Posterior cingulate gyrus (tissue), 11 donors: ENCODE results near the gene STARD8.
A peak's percentile ranks its signal among the peaks of the same experiment; 100 is the strongest.
"Not testable (repeated sequence)": the region's sequence is repeated elsewhere in the genome, so short reads cannot be mapped to it uniquely, and the experiment has no call there.

Experiments used
- DNase-seq, 10 donors: peaks; one replicate each; pipeline versions ENCODE4 v3.0.0 to v3.0.0-alpha.2; 2020 to 2021; ENCODE audit warnings: mixed read lengths in 3 of 10
- intact Hi-C: fragments of 100-400 bp; cut with DNase I; formaldehyde crosslinking; loops from one replicate; pipeline ENCODE4 v1.15.1; 2023

The STARD8 gene

GRCh38 chrX:68654693-68655092 lies 7.2 kb downstream of the STARD8 start:
- intact Hi-C loops, result no loop called here
- DNase-seq, result no peak

- intact Hi-C loops, result not testable (repeated sequence)
Measured at GRCh38 chrX:68656473-68656872, 9.0 kb downstream of the STARD8 start.

DNA sequence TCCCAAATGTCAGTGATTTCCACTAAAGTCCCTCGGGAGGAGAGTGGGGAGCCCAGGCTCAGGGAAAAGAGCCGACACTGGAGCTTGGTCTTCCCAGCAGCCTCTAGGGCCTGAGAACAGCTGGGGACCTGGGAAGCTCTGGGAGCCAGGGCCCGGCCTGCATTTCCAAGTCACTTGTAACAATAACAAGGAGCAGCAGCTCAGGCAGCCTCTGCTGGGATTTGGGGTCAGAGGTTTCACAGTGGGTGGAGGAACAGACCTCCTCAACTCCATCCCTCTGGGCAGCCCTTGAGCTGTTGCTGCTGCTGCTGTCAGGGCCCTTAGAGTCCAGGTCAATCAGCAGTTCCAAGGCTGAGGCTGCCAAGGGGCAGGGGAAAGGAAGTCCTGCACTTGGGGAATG lies 11.1 kb downstream of the STARD8 start:
- no peak for DNase-seq
- intact Hi-C loops, result no loop called here

More at GRCh38 chrX:68656473-68656872, 9.0 kb downstream of the STARD8 start:
- DNase-seq, result not testable (repeated sequence)

GRCh38 chrX:68659385-68659784 lies 11.9 kb downstream of the STARD8 start:
- DNase-seq, result no peak
- intact Hi-C loops, result no loop called here

- intact Hi-C loops, result no loop called here
- no peak for DNase-seq
Measured at GRCh38 chrX:68659786-68660185, 12.3 kb downstream of the STARD8 start.

GRCh38 chrX:68660746-68661145 lies 13.3 kb downstream of the STARD8 start:
- intact Hi-C loops, result no loop called here
- no peak for DNase-seq

- intact Hi-C loops, result no loop called here
- DNase-seq, result no peak
Measured at GRCh38 chrX:68665502-68665901, 18.0 kb downstream of the STARD8 start.

DNA sequence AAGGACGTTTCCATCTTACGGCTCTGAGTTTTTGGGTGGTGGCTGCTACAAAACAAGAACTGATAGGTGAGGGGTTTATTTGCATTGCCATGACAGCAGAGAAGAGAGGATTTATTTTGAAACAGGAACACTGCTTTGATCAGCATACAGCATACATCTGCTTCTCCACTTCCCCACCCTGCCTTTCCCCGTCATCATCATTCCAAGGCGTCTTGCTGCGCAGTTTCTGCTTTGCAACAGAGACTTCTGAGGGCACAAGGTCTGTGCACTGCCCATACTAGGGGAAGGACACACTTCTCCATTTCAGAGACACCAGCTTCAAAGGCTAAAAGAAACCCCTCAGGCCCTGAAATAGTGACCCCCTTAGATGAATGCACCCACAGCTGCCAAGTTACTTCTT lies 19.1 kb downstream of the STARD8 start:
- no peak for DNase-seq
- intact Hi-C loops, result no loop called here

- DNase-seq, result no peak
- intact Hi-C loops, result no loop called here
Measured at GRCh38 chrX:68669094-68669860, 21.8 kb downstream of the STARD8 start.

DNA sequence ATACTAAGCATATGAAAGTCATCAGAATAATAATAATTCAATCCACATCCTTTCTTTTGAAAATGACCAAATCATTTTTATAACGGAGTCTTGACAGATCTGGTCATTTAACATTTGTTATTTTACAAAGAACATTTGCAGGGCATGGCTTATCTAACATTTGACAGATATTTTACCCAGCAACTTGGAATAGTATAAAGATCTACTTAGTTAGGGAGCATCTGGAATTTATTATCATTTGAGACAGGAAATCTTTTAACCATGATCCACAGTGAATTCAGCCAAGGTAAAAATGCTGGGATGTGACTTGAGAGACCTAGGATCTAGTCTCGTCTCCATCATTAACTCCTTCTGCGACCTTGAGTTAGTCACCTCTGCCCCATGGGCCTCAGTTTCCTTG lies 22.4 kb downstream of the STARD8 start:
- intact Hi-C loops, result no loop called here
- DNase-seq, result no peak

DNA sequence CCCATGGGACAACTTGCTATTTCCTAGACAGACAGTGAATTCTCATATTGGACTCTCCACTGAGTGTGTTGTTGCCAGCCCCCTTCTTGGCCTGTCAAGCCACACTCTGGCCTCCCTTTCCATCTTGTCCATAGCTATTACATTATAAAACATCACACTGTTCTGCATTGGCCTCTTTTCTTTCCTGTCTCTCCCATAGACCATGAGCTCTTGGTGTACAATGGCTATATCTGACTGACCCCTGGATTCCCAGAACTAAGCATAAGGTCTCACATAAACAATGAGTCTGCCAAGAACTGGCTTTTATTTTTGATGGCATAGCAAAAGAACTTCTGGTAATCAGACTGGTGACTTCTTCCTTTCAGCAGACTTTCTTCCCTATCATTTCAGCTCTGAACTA lies 23.8 kb downstream of the STARD8 start:
- no peak for DNase-seq
- intact Hi-C loops, result no loop called here

GRCh38 chrX:68672581-68673318 lies 25.3 kb downstream of the STARD8 start:
- no peak for DNase-seq
- intact Hi-C loops, result no loop called here

DNA sequence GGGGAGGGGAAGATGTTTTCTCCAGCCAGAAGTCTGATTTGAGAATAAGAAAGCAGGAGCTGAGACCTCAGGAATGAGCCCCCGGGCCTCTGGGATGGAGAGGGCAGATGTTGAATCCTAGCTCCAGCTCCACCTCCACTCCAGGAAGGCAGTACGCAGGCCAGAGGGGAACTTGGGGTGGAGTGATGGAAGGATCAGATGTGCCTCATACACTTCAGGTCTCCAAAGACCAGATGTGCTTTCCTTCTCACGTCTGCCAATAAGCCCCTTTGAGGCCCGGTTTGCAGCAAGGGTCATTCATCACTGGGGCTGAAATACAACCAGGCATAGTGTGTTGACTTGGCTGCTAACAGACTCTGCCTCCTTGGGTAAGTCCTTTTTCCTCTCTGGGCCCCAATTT lies 28.1 kb downstream of the STARD8 start:
- intact Hi-C loops, result no loop called here
- DNase-seq, result no peak

DNA sequence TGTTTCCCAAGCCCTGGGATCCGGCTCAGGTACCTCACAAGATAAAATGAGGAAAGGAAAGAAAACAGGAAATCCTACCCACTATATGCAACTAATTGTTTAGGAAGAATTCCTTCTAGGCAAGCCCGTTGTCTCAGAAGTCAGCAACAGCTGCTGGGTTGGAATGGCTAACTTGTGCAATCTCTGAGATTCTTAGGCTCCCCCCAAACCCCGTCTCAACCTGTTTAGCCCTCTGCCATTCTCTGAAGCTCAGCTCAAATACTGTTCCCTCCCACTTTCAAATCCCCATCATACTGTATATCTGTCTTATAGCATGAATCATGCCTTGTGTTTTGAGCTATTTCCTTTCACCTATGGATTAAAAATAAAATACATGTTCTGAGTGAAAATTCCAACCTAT lies 28.9 kb downstream of the STARD8 start:
- intact Hi-C loops, result no loop called here
- no peak for DNase-seq

DNA sequence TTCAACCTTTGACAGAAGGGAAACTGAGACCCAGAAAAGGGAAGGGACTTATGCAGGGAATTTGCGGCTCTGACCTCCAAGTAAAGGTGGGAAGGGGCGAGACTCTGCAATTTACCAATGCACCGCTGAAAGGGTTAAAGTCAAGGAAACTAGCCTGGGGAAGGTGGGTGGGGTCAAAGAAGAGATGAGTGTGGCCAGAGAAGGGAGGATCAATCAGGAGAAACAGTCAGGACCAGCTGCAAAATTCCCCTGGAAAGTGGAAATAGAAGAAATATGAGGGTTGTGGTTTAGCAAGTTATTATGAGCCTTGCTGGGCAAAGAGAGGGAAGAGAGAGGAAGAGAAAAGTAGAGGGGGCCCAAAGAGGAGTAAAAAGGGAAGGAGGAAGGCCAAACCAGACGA lies 30.5 kb downstream of the STARD8 start:
- intact Hi-C loops, result no loop called here
- no peak for DNase-seq

DNA sequence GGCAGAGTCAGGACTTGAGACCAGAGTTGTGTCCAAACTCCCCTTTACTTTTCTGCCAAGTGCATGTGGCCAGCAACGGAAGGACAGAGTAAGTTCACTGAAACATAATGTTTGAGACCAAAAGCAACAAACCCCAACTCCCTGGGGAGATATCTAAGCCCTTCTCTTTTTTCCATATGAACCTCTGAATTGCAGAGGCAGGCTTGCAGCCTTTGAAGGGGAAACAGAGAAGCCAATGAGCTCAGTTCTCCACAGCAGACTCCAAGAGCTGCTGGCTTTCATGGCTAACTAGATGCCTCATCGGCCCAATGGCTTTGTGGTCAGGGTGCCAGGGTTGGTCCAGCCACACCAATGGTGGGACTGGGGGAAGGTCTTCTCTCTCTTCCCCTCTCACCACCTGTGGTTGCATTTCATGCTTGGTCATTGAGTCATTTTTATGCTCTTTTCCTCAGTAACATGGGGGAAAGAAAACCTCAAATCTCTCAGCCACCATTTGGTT lies 34.0 kb downstream of the STARD8 start:
- DNase-seq, result no peak
- intact Hi-C loops, result no loop called here

GRCh38 chrX:68682790-68683189 lies 35.3 kb downstream of the STARD8 start:
- intact Hi-C loops, result no loop called here
- no peak for DNase-seq

GRCh38 chrX:68683580-68683979 lies 36.1 kb downstream of the STARD8 start:
- intact Hi-C loops, result no loop called here
- DNase-seq, result no peak

DNA sequence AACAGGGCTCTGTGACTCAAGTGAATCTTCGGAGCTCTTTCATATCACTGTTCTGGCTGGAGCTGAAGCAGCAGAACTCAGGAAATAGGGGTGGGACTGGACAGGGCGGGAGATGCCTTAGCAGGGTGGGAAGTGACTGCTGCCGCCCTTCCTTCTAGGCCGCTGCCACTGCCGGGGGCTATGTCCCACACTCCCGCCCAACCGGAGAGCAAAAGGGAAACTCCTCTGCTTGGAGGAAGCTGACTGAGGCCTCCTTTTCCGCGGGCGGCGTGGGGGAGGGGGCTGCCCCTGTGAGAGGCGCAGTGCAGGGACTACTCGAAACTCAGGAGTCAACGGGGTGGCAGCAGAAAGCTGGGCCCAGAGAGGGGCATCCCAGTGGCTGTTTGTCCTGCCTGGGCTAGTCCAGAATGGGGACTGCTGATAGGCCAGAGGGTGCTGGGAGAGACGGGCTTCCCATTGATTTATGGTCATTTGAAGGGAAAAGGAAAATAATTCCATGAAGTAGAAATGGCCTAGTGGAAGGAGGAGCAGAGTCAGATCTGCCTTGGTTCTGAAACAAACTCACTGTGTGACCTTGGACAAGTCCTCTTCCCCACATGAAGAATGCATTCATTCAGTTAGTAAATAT lies 36.9 kb downstream of the STARD8 start:
- intact Hi-C loops, result no loop called here
- DNase-seq, result no peak

- DNase-seq, result no peak
- intact Hi-C loops, result no loop called here
Measured at GRCh38 chrX:68684919-68685304, 37.4 kb downstream of the STARD8 start.

DNA sequence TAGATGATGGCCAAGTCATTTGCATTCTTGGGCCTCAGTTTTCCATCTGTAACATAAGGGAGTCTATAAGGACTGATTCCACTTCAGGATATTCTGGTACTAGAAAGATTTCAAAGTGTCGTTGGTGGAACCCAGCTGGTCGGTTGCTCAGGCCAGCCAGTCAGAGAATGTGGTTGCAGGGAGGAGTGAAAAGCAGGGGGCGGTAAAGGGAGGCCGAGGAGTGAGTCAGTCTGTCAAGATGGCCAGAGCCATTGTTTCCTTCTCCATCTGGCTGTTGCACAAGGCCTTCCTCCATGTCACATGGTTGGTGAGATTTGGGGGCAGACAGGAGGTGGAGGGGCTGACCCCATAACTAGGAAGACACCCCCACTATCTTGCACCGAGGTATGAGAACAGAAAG lies 38.2 kb downstream of the STARD8 start:
- intact Hi-C loops, result no loop called here

More for the DNA sequence above, 38.2 kb downstream of the STARD8 start:
- DNase-seq, result peak in 1 of 10 donors; percentile 16
